HEK293 (cell line): ENCODE results near the gene UFSP2.

Experiments used
- CTCF ChIA-PET: fragments of 350-600 bp; formaldehyde crosslinking; extraction: SDS; loops from one replicate; lab custom pipeline; 2021; ENCODE audit warnings: antibody characterized with exemption; lab: Yijun Ruan, JAX
- POLR2A ChIA-PET: fragments of 300-600 bp; formaldehyde crosslinking; extraction: SDS; loops from one replicate; lab custom pipeline; 2020; ENCODE audit warnings: antibody characterized with exemption, inconsistent platforms; lab: Yijun Ruan, JAX
- H3K27ac ChIP-seq: fragments of 200-500 bp; sonication (Bioruptor generic); 2 replicates; pipeline ENCODE4 v1.5.1; 2014; ENCODE audit warnings: low read depth, low read length, control low read depth, inconsistent platforms; ENCODE audit errors: extremely low read depth
- H3K36me3 ChIP-seq, 2 experiments: fragments of 200-500 bp in 1 of 2; sonication (Bioruptor generic) in 1 of 2; 1 replicate in 1 of 2; 2 replicates in 1 of 2; pipeline ENCODE4 v1.5.1; 2014 to 2017; ENCODE audit warnings: inconsistent platforms in 2 of 2, low read length in 2 of 2; ENCODE audit not compliant: control insufficient read depth in 2 of 2, insufficient read depth in 1 of 2
- H3K4me1 ChIP-seq: fragments of 200-500 bp; sonication (Bioruptor generic); 2 replicates; pipeline ENCODE4 v1.5.1; 2014; ENCODE audit warnings: mild to moderate bottlenecking, low read length, inconsistent platforms; ENCODE audit not compliant: control insufficient read depth, insufficient read depth
- H3K4me3 ChIP-seq: 2 replicates; pipeline ENCODE4 v1.5.1; 2011; ENCODE audit warnings: low read depth, mild to moderate bottlenecking, control low read depth, low read length, moderate library complexity
- H3K9me3 ChIP-seq: fragments of 200-500 bp; sonication (Bioruptor generic); 2 replicates; pipeline ENCODE4 v1.5.1; 2014; ENCODE audit warnings: low read depth, low read length, inconsistent platforms; ENCODE audit not compliant: control insufficient read depth, insufficient read depth
- BCL11B ChIP-seq: fragments of 450-650 bp; formaldehyde crosslinking; IDR thresholded peaks from 2 replicates; pipeline ENCODE4 v1.5.1; 2016; ENCODE audit warnings: low read depth, missing biosample characterization, missing genetic modification characterization
- GLIS2 ChIP-seq: fragments of 450-650 bp; formaldehyde crosslinking; IDR thresholded peaks from 2 replicates; pipeline ENCODE4 v1.5.1; 2016; ENCODE audit warnings: missing biosample characterization, missing genetic modification characterization
- MEIS1 ChIP-seq: sonication (generic); formaldehyde crosslinking; IDR thresholded peaks from 2 replicates; pipeline ENCODE4 v1.8.1; 2022; ENCODE audit warnings: missing genetic modification reagents, mild to moderate bottlenecking, borderline replicate concordance
- PRDM4 ChIP-seq: fragments of 450-650 bp; formaldehyde crosslinking; IDR thresholded peaks from 2 replicates; pipeline ENCODE4 v1.5.1; 2017; ENCODE audit warnings: missing biosample characterization, missing genetic modification characterization
- REPIN1 ChIP-seq: fragments of 450-650 bp; formaldehyde crosslinking; IDR thresholded peaks from 2 replicates; pipeline ENCODE4 v1.5.1; 2017; ENCODE audit warnings: missing biosample characterization, missing genetic modification characterization, low read depth
- SCRT1 ChIP-seq: fragments of 450-650 bp; formaldehyde crosslinking; IDR thresholded peaks from 2 replicates; pipeline ENCODE4 v1.5.1; 2016; ENCODE audit warnings: missing biosample characterization, missing genetic modification characterization, borderline replicate concordance
- SCRT2 ChIP-seq: fragments of 450-650 bp; formaldehyde crosslinking; IDR thresholded peaks from 2 replicates; pipeline ENCODE4 v1.5.1; 2016; ENCODE audit warnings: missing biosample characterization, missing genetic modification characterization
- TCF7L2 ChIP-seq: IDR thresholded peaks from 2 replicates; pipeline ENCODE4 v1.6.1; 2011; ENCODE audit warnings: low read depth, mild to moderate bottlenecking, inconsistent platforms, low read length, moderate library complexity, borderline replicate concordance
- ZNF133 ChIP-seq: fragments of 450-650 bp; formaldehyde crosslinking; IDR thresholded peaks from 2 replicates; pipeline ENCODE4 v1.5.1; 2016; ENCODE audit warnings: missing biosample characterization, missing genetic modification characterization
- ZNF148 ChIP-seq: fragments of 450-650 bp; formaldehyde crosslinking; IDR thresholded peaks from 2 replicates; pipeline ENCODE4 v1.5.0; 2017; ENCODE audit warnings: missing biosample characterization, missing genetic modification characterization, borderline replicate concordance
- ZNF184 ChIP-seq: fragments of 450-650 bp; IDR thresholded peaks from 2 replicates; pipeline ENCODE4 v1.5.1; 2018; ENCODE audit warnings: missing biosample characterization, mild to moderate bottlenecking, missing genetic modification characterization
- ZNF266 ChIP-seq: fragments of 450-650 bp; formaldehyde crosslinking; IDR thresholded peaks from 2 replicates; pipeline ENCODE4 v1.5.1; 2016; ENCODE audit warnings: missing biosample characterization, missing genetic modification characterization, low read depth
- ZNF501 ChIP-seq: fragments of 450-650 bp; formaldehyde crosslinking; IDR thresholded peaks from 2 replicates; pipeline ENCODE4 v1.5.1; 2016; ENCODE audit warnings: missing biosample characterization, missing genetic modification characterization
- ZNF560 ChIP-seq: fragments of 450-650 bp; formaldehyde crosslinking; IDR thresholded peaks from 2 replicates; pipeline ENCODE4 v1.5.1; 2017; ENCODE audit warnings: missing biosample characterization, missing genetic modification characterization, borderline replicate concordance
- ZNF658 ChIP-seq: fragments of 450-650 bp; formaldehyde crosslinking; IDR thresholded peaks from 2 replicates; pipeline ENCODE4; 2016; ENCODE audit warnings: missing biosample characterization, missing genetic modification characterization
- ZNF660 ChIP-seq: fragments of 450-650 bp; IDR thresholded peaks from 2 replicates; pipeline ENCODE4 v1.5.1; 2018; ENCODE audit warnings: missing biosample characterization, mild to moderate bottlenecking, missing genetic modification characterization
- ZNF704 ChIP-seq: fragments of 450-650 bp; formaldehyde crosslinking; IDR thresholded peaks from 2 replicates; pipeline ENCODE4 v1.5.1; 2016; ENCODE audit warnings: missing biosample characterization, missing genetic modification characterization
- ZNF843 ChIP-seq: fragments of 450-650 bp; formaldehyde crosslinking; IDR thresholded peaks from 2 replicates; pipeline ENCODE4 v1.5.1; 2016; ENCODE audit warnings: missing biosample characterization, missing genetic modification characterization
- TF ChIP-seq, protein P1 (sequence below): fragments of 450-650 bp; formaldehyde crosslinking; IDR thresholded peaks from 2 replicates; pipeline ENCODE4 v1.5.1; 2016; ENCODE audit warnings: missing biosample characterization, missing genetic modification characterization, low read depth
- TF ChIP-seq, protein P2 (sequence below): fragments of 450-650 bp; formaldehyde crosslinking; IDR thresholded peaks from 2 replicates; pipeline ENCODE4 v1.5.1; 2017; ENCODE audit warnings: missing biosample characterization, missing genetic modification characterization
- TF ChIP-seq, protein P3 (sequence below): fragments of 450-650 bp; formaldehyde crosslinking; IDR thresholded peaks from 2 replicates; pipeline ENCODE4 v1.5.1; 2016; ENCODE audit warnings: missing biosample characterization, missing genetic modification characterization
- TF ChIP-seq, protein P4 (sequence below): fragments of 450-650 bp; formaldehyde crosslinking; IDR thresholded peaks from 2 replicates; pipeline ENCODE4 v1.5.1; 2016; ENCODE audit warnings: missing biosample characterization, missing genetic modification characterization
- TF ChIP-seq, protein P5 (sequence below): fragments of 450-650 bp; formaldehyde crosslinking; optimal IDR thresholded peaks from 2 replicates; pipeline ENCODE3; 2016; ENCODE audit warnings: missing biosample characterization, mild to moderate bottlenecking, missing genetic modification characterization

The UFSP2 gene

DNA sequence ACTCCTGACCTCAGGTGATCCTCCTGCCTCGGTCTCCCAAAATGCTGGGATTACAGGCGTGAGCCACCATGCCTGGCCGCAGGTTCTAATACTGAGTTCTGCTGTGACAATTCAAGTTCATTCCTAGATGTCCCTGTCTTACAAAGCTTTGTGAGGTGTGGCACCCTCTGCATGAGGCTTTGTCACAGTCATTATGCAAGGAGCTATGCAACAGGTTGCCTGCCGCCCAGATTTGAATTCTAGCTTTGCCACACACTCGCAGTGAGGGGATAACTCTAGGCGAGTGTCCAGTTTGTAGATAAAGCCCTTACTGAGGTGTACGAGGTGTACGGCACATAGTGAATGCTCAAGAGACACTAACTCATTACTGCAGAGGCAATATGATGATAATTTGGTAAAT lies 42.2 kb upstream of the UFSP2 start:
- ChIA-PET POLR2A (no interaction called here), CTCF (no interaction called here)
- Histone ChIP-seq H3K4me1 (0 out of 2 replicates have a peak, but pooled peaks cover 3% of the 10 kb centered on the region), H3K9me3 (no peaks in the 10 kb centered on the region), H3K27ac (no peak overlapping the region), H3K36me3 (no peaks in the 10 kb centered on the region), H3K4me3 (no peak overlapping the region)
- TF ChIP-seq REPIN1 (tag by site-specific recombination), result no peak
- TF ChIP-seq ZNF266 (tag by site-specific recombination), result no peak
- peak; percentile 72 for TF ChIP-seq SCRT1 (tag by site-specific recombination)
- no peak for TF ChIP-seq BCL11B (tag by site-specific recombination)
- TF ChIP-seq SCRT2, result peak; percentile 80

DNA sequence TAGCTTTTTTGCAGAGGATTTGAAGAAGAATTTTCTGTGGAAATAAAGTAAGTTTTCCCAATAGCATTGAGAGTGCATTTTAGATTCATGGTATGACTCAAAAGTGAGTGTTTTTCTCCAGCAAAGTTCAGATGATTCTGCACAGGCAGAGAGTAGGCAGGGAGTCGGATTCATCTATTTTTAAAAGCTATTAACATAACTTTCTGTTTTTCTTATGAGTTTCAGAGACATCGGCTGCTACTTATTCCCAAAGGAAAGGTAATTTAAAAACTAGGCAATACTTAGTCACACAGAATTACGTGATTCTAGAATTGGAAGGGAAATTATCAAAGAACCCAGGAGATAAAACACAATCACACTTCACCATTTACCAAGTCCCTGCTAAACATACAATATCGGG lies 41.3 kb upstream of the UFSP2 start:
- no peaks in the 10 kb centered on the region for H3K9me3 ChIP-seq
- no peak overlapping the region for H3K4me3 ChIP-seq
- ChIA-PET CTCF (interaction anchor here (0.5 to 1.2 kb wide), 2 partner anchors 65 to 130 kb away, joined by 3 read pairs; no protein-coding TSS in a partner anchor), POLR2A (no interaction called here)
- 0 out of 2 replicates have a peak, but pooled peaks cover 3% of the 10 kb centered on the region for H3K4me1 ChIP-seq
- no peak overlapping the region for H3K27ac ChIP-seq
- no peaks in the 10 kb centered on the region for H3K36me3 ChIP-seq
- TF ChIP-seq, protein P1, sequence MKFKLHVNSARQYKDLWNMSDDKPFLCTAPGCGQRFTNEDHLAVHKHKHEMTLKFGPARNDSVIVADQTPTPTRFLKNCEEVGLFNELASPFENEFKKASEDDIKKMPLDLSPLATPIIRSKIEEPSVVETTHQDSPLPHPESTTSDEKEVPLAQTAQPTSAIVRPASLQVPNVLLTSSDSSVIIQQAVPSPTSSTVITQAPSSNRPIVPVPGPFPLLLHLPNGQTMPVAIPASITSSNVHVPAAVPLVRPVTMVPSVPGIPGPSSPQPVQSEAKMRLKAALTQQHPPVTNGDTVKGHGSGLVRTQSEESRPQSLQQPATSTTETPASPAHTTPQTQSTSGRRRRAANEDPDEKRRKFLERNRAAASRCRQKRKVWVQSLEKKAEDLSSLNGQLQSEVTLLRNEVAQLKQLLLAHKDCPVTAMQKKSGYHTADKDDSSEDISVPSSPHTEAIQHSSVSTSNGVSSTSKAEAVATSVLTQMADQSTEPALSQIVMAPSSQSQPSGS (tag by site-specific recombination), result no peak
- TF ChIP-seq ZNF148 (tag by site-specific recombination) (no peak), MEIS1 (CRISPR knock-in tag) (no peak), ZNF560 (no peak), ZNF843 (tag by site-specific recombination) (no peak), TCF7L2 (no peak), GLIS2 (tag by site-specific recombination) (no peak), ZNF184 (tag by site-specific recombination) (no peak), PRDM4 (tag by site-specific recombination) (no peak), ZNF660 (tag by site-specific recombination) (no peak), ZNF704 (tag by site-specific recombination) (no peak), ZNF658 (tag by site-specific recombination) (no peak), ZNF501 (tag by site-specific recombination) (no peak), ZNF133 (no peak)
- TF ChIP-seq, protein P2, sequence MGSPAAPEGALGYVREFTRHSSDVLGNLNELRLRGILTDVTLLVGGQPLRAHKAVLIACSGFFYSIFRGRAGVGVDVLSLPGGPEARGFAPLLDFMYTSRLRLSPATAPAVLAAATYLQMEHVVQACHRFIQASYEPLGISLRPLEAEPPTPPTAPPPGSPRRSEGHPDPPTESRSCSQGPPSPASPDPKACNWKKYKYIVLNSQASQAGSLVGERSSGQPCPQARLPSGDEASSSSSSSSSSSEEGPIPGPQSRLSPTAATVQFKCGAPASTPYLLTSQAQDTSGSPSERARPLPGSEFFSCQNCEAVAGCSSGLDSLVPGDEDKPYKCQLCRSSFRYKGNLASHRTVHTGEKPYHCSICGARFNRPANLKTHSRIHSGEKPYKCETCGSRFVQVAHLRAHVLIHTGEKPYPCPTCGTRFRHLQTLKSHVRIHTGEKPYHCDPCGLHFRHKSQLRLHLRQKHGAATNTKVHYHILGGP, result no peak
- TF ChIP-seq, protein P3, sequence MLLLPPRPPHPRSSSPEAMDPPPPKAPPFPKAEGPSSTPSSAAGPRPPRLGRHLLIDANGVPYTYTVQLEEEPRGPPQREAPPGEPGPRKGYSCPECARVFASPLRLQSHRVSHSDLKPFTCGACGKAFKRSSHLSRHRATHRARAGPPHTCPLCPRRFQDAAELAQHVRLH (tag by site-specific recombination), result no peak
- TF ChIP-seq, protein P4, sequence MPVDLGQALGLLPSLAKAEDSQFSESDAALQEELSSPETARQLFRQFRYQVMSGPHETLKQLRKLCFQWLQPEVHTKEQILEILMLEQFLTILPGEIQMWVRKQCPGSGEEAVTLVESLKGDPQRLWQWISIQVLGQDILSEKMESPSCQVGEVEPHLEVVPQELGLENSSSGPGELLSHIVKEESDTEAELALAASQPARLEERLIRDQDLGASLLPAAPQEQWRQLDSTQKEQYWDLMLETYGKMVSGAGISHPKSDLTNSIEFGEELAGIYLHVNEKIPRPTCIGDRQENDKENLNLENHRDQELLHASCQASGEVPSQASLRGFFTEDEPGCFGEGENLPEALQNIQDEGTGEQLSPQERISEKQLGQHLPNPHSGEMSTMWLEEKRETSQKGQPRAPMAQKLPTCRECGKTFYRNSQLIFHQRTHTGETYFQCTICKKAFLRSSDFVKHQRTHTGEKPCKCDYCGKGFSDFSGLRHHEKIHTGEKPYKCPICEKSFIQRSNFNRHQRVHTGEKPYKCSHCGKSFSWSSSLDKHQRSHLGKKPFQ (tag by site-specific recombination), result no peak
- TF ChIP-seq, protein P5, sequence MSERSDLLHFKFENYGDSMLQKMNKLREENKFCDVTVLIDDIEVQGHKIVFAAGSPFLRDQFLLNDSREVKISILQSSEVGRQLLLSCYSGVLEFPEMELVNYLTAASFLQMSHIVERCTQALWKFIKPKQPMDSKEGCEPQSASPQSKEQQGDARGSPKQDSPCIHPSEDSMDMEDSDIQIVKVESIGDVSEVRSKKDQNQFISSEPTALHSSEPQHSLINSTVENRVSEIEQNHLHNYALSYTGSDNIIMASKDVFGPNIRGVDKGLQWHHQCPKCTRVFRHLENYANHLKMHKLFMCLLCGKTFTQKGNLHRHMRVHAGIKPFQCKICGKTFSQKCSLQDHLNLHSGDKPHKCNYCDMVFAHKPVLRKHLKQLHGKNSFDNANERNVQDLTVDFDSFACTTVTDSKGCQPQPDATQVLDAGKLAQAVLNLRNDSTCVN (tag by site-specific recombination), result no peak
